Left forelimb (tissue), 1 donor: ENCODE data around the gene BMI1.

Experiments used
- DNase-seq: peaks from one replicate; pipeline ENCODE4 v3.0.0-alpha.2; 2018; ENCODE audit warnings: low spot score

BMI1 gene

DNA sequence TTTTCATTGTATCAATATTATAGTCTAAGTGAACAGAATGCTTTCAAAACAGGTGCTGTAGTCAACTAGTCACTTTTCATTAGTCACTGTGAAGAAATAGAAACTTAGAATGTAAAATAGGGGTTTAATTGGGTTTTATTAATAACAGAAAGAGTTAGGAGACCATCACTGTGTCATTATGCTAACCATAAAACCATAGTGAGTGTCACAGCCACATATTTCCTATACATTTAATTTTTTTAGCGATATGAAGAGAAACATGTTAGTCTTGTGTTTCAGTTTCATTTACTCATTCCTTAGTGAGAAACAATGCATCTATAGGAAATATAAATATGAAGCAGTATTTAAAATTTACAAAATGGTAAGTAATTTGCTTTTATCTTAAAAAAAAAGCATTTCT, 46.6 kb downstream of the BMI1 start:
- no peak for DNase-seq

DNA sequence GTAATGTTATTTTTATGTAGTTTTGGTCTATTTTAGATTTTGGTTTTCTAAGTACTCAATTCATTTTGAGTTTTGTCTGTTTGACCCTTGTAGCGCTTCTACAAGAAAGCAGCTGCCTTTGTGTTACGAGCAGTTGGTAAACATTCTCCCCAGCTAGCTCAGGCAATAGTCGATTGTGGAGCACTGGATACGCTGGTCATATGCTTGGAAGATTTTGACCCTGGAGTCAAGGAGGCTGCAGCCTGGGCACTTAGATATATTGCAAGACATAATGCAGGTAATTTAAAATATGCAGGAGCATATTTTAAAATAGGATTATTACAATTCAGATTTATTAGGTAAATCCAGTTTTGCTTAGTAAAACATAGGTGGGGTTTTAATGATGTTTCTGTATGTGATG, 47.5 kb downstream of the BMI1 start:
- no peak for DNase-seq

DNA sequence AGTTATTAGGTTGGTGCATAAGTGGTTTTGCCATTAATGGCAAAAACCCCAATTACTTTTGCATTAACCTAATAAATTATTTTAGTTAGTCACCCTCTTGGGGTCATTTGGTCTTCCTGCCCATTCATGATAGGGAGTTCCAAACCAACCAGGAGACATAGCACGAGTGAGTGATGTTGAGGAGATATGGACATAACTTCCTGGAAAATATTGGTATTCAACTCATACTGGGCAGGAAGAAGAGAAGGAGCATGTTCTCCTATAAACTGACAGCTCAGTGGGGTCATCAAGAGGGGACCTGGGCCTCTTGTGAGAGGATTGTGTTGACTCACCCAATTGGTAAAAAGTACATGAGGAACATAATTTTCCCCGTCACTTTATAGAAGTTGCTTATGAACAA, 48.1 kb downstream of the BMI1 start:
- no peak for DNase-seq

DNA sequence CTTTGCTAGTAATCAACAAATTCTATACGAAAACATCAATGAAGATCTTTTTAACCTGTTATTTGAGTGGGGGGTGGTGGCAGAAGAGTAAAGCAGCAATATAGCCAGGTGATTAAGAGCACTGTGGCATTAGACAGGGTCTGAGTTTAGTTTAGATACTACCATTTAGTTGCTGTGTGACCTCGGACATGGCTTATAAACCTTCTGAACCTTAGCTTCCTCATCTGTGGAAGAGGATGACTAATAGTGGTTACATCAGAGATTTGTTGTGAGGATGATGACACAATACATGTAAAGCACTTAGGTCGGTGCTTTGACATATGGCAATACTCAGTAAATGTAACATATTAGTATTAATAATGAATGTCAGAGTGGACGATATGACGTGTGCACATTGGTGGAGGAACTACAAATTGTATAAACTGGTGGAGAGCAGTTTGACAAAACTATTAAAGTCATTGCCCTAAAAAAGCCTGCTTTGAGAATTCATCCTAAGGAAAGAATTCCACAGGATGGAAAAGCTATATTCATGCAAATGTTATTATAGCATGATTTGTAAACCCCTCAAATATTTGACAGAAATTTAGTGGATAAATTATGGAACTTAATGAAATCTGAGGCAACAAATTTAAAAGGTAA, 48.7 kb downstream of the BMI1 start:
- no peak for DNase-seq

DNA sequence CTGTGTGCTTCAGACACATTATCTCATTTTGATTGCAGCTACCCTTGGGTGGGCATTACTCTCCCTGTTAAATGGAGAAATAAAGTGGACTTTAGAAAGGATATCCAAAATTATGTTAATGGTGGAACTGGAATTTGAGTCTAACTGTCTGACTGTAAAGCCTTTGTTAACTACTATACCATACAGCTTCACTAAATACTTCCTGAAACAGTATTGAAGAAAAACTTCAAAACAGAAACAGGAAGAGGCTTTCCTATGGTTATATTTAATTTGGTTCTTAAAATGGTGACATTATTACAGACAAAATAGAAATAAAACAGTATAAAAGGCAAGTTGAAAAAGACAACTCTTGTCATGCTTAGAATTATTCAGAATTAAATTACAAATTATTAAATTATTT, 49.4 kb downstream of the BMI1 start:
- DNase-seq: no peak

DNA sequence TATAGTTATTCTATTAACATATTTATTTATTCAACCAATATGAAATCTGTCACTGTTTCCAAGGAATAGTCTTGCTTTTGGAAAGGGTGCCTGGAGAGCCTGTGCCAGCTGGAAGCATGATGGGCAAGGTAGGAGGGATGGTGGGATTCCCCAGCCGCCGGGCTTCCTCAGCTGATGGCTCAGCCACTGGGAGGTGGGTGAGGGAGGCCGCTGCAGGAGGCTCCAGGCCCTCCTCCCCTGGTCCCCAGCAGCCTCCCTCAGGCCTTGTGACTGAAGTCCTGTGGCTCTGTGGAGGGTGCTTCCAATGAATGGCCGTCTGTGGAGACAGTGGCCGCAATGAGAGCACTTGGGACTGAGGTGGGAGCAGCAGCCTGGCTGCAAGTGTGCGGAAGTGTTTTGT, 51.4 kb downstream of the BMI1 start:
- no peak for DNase-seq

DNA sequence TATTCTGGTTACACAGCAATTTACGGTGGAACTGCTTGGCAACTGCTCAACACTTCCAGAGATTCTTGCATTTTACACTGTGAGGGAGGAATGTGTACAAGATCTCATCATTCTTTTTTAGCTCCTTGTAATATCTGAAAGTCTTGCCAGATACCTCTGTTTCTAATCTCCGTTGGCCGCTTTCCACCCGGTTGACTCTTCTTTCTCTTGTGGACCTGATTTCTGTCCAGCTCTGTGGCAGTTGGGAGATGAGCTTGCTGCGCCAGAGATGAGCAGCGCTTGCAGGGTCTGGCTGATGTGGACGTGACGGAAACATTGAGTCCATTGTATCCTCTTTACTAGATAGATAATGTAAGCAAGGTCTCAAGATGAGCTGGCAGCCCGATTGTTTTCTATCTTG, 52.0 kb downstream of the BMI1 start:
- no peak for DNase-seq

DNA sequence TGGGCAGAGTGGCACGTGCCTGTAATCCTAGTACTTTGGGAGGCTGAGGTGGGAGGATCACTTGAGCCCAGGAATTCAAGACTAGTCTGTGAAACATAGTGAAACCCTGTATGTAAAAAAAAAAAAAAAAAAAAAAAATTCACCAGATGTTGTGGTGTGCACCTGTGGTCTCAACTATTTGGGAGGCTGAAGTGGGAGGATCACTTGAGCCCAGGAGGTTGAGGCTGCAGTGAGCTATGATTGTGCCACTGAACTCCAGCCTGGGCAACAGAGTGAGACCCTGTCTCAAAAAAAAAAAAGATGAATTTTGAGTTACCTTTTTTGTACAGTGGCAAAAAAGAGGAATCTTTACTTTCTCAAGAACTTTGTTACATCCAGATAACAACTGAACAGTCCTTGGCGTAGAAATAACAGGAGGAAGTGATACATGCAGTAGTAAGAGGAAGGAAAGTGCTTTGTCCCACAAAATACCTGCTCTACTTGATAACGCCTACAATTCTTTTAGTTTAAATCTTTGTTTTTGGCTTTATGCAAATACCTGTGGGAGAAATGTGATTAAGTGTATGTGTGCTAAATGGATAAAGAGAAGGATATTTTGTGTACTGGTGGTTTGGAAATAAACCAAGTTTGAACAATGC, 53.7 kb downstream of the BMI1 start:
- no peak for DNase-seq

DNA sequence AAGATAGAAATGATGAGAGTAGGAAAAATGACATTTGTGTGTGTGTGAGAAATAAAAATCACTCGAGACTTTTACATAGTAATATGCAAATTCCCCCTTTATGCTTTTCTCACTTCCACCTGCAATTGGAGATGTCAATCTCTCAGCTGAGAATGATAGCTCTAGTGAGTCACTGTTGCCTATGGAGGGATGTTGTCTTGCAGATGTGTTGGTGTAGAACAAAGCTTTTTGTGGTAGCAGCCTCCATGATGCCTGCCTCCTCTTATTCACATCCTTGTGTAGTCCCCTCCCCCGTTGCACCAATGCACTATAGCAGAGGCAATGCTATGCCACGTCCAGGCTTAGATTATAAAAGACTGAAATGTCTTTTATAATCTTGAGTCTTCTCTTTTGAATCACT, 58.2 kb downstream of the BMI1 start:
- DNase-seq: no peak
